ENCODE measurements around the gene NAV1.

The NAV1 gene, protein sequence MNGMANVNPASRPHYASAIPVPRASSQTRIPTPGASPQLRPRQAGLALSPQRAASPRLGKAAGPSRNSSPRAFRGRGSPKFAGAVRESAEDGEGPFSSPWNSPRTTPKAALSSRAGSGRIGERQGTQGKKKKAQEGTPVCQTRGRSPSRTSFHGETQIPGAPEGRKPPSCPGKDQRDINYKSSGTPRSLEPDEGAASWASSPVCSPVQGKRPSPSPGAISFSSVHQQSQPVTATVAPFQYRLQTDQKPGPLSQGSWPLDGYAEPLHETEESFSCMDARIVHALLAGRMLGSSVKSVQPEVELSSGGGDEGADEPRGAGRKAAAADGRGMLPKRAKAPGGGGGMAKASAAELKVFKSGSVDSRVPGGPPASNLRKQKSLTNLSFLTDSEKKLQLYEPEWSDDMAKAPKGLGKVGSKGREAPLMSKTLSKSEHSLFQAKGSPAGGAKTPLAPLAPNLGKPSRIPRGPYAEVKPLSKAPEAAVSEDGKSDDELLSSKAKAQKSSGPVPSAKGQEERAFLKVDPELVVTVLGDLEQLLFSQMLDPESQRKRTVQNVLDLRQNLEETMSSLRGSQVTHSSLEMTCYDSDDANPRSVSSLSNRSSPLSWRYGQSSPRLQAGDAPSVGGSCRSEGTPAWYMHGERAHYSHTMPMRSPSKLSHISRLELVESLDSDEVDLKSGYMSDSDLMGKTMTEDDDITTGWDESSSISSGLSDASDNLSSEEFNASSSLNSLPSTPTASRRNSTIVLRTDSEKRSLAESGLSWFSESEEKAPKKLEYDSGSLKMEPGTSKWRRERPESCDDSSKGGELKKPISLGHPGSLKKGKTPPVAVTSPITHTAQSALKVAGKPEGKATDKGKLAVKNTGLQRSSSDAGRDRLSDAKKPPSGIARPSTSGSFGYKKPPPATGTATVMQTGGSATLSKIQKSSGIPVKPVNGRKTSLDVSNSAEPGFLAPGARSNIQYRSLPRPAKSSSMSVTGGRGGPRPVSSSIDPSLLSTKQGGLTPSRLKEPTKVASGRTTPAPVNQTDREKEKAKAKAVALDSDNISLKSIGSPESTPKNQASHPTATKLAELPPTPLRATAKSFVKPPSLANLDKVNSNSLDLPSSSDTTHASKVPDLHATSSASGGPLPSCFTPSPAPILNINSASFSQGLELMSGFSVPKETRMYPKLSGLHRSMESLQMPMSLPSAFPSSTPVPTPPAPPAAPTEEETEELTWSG (N-terminal part only)

DNA sequence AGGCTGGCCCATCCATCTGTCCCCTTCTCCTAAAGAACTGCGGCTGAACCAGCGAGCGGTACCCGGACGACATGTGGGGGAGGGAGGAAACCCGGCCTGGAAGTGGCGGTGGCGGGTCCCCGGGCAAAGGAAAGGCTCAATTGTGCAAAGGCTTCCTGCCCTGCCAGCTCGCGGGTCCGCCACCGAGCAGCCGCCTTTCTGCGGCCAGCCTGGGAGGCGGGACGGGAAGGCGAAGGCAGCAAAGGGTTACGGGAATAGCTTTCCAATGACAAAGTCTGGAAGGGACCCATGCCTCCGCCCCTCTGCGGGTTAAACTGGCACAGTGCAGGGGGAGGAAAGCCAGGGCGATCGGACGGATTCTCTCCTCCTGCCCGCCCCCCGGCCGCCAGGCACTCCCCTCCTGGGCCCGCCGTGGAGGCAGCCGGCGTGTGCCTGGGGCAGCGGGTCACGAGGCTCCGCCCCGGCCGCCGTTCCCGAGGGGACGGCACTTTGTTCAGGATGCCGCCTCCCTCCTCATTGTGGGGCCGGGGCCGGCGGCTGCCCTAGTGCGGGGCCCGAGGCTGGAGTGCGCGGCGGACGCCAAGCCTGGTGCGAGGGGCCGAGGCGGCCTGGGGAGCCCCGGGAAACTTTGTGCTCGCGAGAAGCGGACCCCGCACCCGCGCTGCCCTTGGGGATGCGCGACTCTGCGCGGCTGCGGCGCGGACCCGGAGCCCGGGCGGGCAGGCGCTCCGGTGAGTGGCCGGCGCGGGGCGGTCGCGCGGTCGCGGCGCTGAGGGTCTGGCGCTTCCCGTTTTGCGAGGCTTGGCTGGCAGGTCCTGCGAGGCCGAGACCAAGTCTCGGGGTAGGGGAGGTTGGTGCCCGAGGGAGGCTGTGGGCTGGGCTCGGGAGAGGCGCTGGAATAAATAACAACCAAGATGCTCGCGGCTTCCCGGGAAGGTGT is at the start of gene NAV1:
TSS of gene NAV1 (plus strand) at position 516 of the 940 bp plus-strand sequence. CDS start 83,758 bp downstream, outside the sequence.
- peak in 53 of 58 donors; percentile 27 to 81 (median 62) for DNase-seq

DNA sequence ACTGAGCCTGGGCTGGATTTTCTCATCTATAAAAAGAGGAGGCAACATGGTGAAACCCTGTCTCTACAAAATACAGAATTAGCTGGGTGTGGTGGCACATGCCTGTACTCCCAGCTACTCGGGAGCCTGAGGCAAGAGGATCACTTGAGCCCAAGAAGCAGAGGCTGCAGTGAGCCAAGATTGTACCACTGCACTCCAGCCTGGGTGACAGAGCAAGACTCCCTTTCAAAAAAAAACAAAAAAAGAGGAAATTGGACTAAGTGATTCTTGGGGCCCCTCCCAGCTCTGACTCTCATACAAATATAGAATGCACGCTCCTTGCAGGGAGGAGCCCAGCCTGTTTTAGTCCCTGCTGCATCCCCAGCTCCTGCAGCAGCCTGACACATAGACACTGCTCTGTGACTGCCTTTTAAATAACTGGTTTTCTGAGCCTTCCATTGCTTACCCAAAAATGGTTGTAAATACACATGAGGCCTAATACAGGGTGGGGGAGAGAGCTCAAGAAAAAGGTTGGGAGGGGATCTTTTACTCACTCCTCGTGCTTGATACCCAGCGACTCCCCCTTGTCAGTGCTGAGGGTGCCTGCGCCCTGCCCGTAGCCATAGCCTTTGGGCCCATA is 49.2 kb upstream of the NAV1 start:
- no peak for DNase-seq

DNA sequence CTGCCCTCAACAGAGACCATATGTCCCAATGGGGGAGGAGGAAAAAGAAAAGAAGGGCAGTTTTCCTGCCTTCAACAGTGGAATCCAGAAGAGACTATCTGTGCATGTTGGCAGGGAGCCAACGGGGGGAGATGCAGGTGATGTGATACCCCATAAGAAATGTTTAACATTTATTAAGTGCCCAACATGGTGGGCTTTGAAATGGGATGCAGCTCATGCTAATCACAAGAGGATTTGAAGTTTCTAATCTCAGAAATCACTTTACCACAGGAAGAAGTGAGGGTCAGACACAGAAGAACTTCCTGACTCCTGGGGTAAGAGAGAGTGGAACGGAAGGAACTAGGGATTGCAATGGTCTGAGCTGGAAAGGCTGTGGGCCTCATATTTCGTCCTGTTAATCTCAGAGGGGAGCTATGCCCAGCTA is 48.2 kb upstream of the NAV1 start:
- no peak for DNase-seq

DNA sequence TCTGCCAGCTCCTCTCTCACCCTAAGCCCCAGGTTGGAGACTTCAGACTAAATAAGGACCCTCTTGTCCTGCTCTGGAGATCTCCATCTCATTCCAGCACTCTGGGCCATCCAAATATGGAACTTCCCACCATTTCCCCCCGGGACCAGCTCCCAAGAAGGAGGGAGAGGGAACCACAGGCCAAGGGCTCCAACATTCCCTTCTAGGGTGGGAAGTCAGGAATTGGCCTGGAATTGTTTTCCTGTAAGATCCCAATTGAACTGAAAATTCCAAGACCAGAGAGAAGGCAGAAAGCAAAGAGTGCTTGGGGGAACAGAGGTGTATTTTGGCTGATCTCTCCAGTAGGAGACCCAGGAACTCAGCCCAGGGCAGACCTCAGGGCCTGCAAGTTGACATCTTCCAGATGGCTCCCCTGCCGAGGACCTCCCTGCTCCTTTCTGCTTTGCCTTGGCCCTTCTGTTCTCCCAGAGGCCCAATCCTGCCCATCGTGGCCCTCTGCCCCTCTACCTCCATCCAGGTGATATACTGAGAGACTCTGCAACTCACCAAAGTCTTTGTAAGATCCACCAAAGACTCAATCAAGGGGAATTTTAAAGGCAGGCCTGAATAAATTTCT is 46.9 kb upstream of the NAV1 start:
- DNase-seq, result no peak

DNA sequence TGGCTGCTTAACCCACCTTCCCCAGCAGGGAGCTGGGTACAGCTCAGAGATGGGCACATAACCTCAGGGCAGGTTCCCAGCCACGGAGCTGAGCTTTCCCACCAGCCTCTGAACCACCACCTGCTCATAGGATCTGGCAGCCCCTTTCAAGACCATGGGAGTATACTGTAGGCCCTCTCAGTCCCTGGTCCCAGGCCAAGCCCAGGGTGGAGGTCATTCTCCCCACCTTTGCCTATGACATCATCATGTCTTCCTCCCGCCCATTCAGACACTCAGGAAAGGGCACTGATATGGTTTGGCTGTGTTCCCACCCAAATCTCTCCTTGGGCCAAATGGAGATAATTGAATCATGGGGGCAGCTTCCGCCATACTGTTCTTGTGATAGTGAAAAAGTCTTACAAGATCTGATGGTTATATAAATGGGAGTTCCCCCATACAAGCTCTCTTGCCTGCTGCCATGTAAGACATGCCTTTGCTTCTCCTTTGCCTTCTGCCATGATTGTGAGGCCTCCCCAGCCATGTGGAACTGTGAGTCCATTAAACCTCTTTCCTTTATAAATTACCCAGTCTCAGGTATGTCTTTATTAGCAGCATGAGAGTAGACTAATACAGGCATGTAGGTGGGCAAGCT is 45.8 kb upstream of the NAV1 start:
- DNase-seq, result peak in 1 of 58 donors; percentile 20

DNA sequence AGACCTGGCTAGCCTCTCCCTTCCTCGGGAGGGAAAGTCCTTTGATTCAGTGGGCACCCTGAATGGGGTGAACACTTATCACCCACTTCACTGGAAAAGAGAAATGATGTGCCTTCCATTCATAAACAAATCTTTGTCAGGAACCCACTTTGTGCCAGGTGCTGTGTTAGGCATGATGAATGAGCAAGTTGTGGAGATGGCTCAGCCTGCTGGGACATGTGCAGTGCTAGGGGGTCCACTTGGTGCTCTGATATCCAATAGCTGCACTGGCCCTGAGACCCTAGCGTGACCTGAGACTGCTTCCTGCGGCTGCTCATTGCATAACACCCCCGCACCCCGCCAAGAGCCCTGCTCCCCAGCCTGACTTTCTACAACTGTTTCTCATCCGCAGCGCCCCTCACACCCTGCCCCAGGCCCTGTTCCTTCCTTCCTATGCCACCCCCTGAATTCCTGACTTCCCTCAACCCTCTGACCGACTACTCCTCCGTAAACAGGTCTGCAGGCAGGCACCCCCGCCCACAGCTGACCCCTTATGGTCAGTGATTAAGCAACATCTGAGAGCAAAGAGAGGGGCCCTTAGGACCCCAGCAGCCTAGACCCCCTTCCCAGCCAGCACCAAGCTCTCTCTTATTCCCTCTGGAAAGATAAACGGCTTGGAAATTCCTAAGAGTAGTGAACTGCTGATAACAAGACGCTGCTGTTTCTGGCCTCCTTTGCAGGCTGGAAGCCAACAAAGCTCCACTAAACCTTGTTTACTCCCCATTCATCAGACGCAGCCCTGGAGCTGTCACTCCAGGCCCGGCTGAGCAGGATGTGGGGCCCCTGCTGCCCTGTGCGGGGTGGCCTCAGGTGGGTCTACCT is 44.9 kb upstream of the NAV1 start:
- no peak for DNase-seq

DNA sequence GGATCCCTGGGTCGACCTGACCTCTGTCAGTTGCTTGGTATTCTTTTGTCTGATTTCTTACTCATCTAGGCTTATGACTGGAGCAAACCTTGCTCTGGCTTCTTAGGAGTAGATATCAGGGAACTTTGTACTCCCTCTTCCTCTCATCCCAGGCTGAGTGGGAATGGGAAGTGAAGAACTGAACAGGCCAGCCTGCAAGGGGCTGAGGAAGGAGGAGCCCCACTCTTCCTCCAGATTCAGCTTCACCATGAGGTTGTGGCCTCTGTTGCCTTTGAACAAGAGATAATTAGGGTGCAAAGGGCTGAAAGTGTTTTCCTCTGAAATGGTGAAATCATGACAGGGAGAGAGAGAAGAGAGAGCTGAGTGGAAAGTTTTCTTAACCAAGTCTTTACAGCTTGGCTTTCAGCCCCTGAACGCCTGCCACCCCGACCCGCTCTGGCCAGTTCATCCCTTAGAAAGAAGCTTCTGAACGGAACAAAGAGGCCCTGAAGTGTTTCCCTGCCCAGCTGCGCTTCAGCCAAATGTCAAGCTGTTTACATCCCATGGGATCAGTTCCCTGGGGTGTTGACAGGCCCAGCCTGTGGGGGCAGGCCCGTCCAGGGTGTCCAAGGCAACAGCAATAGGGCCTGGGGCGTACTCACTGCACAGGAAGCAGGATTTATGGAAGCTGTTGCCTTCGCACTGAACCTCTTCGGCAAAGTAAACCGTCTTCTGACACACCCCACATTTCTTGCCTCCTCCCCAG is 43.2 kb upstream of the NAV1 start:
- peak in 55 of 58 donors; percentile 33 to 96 (median 83) for DNase-seq

DNA sequence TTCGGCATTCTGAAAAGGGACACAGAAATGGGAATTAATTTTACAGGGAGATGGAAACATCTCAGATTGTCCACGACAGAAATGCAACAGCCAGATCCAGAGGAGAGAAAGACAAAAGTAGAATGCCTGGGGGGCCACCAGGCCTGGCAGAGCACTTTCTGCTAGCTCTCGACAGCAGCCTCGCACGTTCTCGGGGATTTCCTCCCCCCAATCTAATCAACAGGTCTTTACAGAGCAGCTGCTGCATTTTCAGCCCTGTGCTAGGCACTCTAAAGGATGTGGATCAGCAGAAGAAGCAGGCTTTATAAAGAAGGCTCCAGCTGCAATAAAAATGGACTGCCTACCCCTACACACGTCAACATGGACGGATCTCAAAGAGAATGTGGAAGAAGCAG is 42.6 kb upstream of the NAV1 start:
- DNase-seq, result peak in 2 of 58 donors; percentile 57 to 58

DNA sequence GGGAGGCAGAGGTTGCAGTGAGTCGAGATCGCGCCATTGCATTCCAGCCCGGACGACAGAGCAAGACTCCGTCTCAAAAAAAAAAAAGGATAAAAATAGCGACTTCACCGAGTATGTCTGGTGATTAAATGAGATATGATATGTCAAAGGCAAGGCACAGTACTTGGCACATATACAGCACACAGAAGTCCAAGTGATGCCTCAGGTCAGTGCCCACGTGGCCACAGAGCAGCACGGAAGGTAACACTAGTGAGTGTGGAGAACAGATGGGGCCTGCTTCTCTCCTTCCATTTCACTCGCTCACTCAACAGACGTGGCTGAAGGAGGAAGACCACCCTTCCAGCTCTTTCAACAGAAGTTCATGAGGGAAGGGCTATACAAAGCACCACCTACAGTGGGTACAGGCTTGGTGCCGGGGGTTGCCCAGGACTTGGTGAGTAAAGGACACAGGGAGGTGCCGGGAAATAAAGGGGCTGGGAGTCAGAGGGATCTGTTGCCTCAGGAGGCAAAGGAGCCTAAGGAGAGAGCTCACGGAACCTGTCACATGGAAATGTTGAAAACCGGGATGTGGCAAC is 40.9 kb upstream of the NAV1 start:
- DNase-seq, result no peak

DNA sequence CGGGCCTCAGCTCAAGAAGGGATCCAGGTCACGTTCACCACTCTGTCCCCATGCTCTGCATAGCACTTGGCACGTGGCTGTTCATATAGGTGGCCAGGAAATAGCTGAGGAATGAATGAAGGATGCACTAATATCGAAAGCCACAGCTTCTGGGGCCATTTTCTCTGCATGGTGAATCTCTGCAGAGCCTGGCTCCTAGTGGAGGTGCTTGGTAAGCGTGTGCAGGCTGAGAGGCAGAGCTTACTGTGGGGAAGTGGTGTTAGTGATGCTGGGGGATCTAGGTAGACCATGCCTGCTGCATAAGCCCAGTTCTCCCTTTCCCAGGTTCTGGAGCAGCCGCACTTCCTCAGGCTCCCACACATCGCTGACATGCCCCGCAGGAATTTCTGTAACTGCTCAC is 40.3 kb upstream of the NAV1 start:
- no peak for DNase-seq

DNA sequence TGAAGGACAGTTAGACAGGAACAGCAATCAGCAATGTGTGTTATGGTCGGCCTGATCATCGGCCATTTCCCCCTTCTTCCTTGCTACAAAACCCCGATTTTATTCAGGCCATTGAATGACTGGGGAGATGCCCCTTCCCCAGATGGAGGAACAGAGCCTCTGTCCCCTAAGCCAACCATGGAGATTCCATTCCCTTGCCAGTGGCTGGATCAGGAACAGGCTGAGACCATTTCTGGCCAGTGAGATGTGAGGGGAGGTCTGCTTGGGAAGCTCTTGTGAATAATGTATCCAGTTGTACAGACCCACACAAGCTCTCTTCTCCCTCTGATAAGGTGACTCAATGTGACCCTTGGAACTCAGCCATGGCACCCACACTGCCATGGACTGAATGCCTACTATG is 39.7 kb upstream of the NAV1 start:
- DNase-seq, result no peak

DNA sequence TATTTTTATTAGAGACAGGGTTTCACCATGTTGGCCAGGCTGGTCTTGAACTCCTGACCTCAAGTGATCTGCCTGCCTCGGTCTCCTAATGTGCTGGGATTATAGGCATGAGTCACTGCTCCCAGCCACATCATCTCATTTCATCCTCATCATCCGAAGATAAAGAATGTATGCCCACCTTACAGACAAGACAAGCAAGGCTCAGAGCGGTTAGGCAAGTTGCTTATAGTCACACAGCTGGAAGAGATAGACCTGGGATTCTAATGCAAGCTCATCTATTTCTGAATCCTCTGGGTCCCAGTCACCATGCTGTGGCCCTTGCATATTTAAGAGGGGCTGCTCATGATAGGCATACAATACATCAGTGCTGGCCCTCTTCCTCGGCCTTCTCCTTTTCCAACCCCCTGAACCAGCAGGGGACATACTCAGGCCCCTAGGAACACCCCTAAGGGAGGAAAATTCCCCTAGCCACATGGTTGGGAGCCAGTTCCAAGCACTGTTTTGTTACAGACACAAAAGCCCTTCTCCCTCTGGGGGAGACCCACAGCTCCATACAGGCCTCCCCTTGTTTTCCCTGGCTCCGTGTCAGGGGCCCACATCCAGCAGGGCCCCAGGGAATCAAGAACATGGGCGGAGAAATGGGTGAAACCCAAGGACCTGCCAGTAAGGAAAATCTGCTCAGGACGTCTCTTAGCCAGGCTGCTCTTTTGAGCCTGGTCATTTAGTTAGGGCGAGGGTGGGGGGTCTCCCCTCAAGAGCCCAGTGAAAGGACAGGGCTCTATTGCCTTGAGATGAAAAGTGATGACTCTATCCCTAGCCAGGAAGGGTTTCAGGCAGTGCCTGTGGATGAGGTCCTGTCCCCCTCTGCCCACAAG is 38.9 kb upstream of the NAV1 start:
- DNase-seq, result peak in 54 of 58 donors; percentile 48 to 96 (median 82)

DNA sequence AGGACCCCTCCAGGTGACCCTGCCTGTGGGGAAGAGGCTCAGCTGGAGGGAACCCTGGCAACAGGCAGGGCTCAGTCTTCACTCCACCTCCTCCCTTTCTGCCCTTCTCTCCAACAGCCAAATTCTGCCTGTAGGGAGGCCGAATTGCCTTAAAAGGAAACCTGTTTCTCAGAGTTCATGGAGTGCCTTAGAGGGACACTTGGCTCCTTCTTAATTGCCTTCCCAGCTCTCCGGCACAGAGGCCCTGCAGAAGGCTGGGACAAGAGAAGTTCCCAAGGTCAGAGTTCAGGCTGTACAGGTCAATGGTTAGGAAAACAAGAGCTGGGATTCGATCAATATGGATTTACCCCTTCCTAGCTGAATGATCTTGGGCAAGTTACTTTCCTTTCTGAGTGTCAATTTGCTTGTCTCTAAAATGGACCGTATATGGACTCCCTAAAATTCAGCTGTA is 38.2 kb upstream of the NAV1 start:
- DNase-seq, result peak in 24 of 58 donors; percentile 65 to 92 (median 75)

DNA sequence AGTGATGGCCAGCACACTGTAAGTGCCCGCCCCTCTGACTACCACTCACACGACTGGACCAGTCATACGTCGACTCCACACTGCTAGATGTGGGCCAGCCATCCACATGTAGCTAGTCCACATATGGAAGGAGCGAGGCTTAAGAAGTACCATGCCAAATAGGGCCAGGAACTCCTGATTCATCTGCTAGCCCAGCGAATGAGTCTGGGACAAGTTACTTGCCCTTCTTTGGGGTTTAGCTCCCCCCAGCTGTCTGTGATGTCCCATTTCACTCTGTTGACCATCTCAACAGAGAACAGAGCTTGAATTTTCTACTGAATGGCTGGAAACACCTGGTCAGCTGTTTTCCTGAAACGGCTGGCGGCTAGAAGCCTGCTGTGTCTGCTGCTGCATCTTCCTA is 37.8 kb upstream of the NAV1 start:
- DNase-seq, result no peak

DNA sequence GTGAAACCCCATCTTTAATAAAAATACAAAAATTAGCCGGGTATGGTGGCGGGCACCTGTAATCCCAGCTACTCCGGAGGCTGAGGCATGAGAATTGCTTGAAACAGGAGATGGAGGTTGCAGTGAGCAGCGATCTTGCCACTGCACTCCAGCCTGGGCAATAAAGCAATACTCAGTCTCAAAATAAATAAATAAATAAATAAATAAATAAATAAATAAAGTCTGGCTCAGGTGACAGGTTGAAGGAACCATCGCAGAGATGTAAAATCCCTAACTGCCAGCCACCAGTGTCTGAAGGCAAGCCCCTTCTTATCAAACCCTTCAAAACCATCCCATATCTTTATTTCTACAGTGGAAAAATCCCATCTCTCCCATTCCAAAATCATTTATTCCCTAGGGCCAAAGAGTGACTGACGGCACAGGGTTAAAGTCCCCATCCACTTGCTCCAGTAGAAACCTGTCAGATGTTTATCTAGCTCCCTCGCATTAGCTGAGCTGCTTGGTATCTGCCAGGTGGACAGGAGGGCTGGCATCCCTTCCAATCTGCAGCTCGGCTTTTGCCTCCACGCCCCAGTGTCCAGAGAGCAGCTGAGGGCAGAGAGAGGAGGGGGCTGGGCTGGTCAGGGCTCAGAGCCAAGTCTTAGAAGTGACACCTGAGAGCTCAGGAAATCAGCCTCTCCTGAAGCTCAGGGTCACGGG is 37.0 kb upstream of the NAV1 start:
- no peak for DNase-seq
